ENCODE data around the gene KCNQ2.

The KCNQ2 gene

DNA sequence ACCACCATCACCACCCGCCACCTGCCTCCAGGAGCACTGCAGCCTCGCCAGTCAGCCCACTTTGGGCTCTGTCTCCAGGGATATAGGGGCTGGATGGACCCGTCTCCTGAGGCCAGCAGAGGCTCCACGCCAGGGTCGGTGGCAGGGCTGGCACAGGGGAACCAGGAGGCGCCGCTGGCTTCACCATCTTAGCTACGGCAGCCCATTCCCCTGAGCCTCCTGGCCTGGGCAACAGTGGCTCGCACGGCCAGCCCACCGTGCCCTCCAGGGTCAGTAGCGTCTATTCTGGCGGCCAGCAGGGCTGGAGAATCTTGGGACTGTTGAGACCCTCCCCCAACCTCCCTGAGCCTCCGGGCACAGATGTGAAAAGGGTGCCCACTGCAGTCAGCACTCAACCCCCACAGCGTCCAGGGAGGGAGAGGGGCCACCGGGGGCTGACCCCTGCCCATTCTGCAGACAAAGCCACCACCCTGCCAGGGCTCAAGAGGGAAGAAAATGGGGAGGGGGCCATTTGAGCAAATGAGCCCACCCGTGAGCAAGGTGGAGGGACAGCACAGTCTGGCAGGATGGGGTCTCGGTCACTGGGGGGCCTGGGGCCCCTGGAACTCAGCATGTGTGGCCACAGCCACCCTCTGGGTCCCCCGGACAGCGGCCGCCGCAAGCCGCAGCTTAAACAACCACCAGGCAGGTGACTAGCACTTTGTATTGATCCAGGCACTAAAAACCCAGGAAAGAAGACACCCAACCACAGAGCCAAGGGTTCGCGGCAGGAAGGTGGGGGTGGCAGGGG, 28.7 kb downstream of the KCNQ2 start:
- DNase-seq: no peak
- Histone ChIP-seq H3K27me3 (ENCODE audit: insufficient read depth, low read length, poor library complexity) (no peaks in the 10 kb centered on the region), H3K9ac (ENCODE audit: low read depth, low read length) (no peak overlapping the region), H3K36me3 (ENCODE audit: insufficient read depth, low read length) (no peaks in the 10 kb centered on the region), H3K4me2 (ENCODE audit: insufficient read depth, low read length) (no peak overlapping the region), H3K4me1 (ENCODE audit: insufficient read depth, low read length) (no peaks in the 10 kb centered on the region), H2AFZ (ENCODE audit: low read depth, low read length) (no peak overlapping the region), H3K79me2 (ENCODE audit: insufficient read depth, low read length) (no peaks in the 10 kb centered on the region), H3K4me3 (ENCODE audit: low read depth in 1 of 2, low read length in 2 of 2) (no peak overlapping the region; a peak in 1 of 4 replicates), H3K27ac (ENCODE audit: low read length) (no peak overlapping the region), H3K9me3 (ENCODE audit: insufficient read depth, low read length, severe bottlenecking) (peaks cover 7% of the 10 kb centered on the region), H4K20me1 (ENCODE audit: insufficient read depth, low read length) (no peaks in the 10 kb centered on the region; the same call in 1 of the 2 replicates)
- no peak for ATAC-seq (ENCODE audit: insufficient read depth, low read depth)
- TF ChIP-seq CTCF (IDR thresholded peaks at IDR 0.05; ENCODE audit: borderline replicate concordance, extremely low read depth, low read length, poor library complexity, severe bottlenecking): no peak
- no peak for TF ChIP-seq EZH2 (IDR thresholded peaks at IDR 0.05; ENCODE audit: borderline replicate concordance, low read depth, low read length, severe bottlenecking)

DNA sequence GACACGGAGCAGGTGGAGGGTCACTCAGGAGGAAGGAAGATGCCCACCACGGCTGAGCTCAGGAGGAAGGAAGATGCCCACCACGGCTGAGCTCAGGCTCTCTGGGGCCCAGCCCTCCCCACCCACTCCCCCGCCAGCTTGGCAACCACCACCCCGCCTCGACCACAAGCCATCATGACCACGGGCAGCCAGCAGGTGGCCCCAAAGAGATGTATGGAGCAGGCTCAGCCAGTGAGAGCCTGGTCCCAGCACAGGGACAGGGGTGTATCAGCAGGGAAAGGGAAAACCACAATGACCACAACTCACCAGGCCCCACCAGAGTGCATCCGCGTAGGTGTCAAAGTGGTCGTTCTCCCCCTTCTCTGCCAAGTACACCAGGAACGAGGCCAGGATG, 30.4 kb downstream of the KCNQ2 start:
- TF ChIP-seq CTCF (IDR thresholded peaks at IDR 0.05; ENCODE audit: borderline replicate concordance, extremely low read depth, low read length, poor library complexity, severe bottlenecking) (peak; percentile 57), EZH2 (IDR thresholded peaks at IDR 0.05; ENCODE audit: borderline replicate concordance, low read depth, low read length, severe bottlenecking) (no peak)
- Histone ChIP-seq H3K9ac (ENCODE audit: low read depth, low read length) (no peak overlapping the region), H4K20me1 (ENCODE audit: insufficient read depth, low read length) (no peaks in the 10 kb centered on the region), H3K4me1 (ENCODE audit: insufficient read depth, low read length) (no peaks in the 10 kb centered on the region), H3K4me2 (ENCODE audit: insufficient read depth, low read length) (no peak overlapping the region), H3K4me3 (ENCODE audit: low read depth in 1 of 2, low read length in 2 of 2) (no peak overlapping the region), H3K27ac (ENCODE audit: low read length) (no peak overlapping the region), H3K79me2 (ENCODE audit: insufficient read depth, low read length) (no peaks in the 10 kb centered on the region), H3K36me3 (ENCODE audit: insufficient read depth, low read length) (no peaks in the 10 kb centered on the region), H2AFZ (ENCODE audit: low read depth, low read length) (no peak overlapping the region), H3K27me3 (ENCODE audit: insufficient read depth, low read length, poor library complexity) (no peaks in the 10 kb centered on the region), H3K9me3 (ENCODE audit: insufficient read depth, low read length, severe bottlenecking) (peaks cover 7% of the 10 kb centered on the region)
- peak; percentile 81 for ATAC-seq (ENCODE audit: insufficient read depth, low read depth)
- peak; percentile 72 for DNase-seq

- Histone ChIP-seq H3K79me2 (ENCODE audit: insufficient read depth, low read length) (no peaks in the 10 kb centered on the region), H3K9me3 (ENCODE audit: insufficient read depth, low read length, severe bottlenecking) (peaks cover 7% of the 10 kb centered on the region), H4K20me1 (ENCODE audit: insufficient read depth, low read length) (no peaks in the 10 kb centered on the region), H3K36me3 (ENCODE audit: insufficient read depth, low read length) (no peaks in the 10 kb centered on the region), H3K27ac (ENCODE audit: low read length) (no peak overlapping the region), H2AFZ (ENCODE audit: low read depth, low read length) (no peak overlapping the region), H3K9ac (ENCODE audit: low read depth, low read length) (no peak overlapping the region), H3K4me3 (ENCODE audit: low read depth in 1 of 2, low read length in 2 of 2) (no peak overlapping the region), H3K4me2 (ENCODE audit: insufficient read depth, low read length) (no peak overlapping the region), H3K27me3 (ENCODE audit: insufficient read depth, low read length, poor library complexity) (no peaks in the 10 kb centered on the region), H3K4me1 (ENCODE audit: insufficient read depth, low read length) (no peaks in the 10 kb centered on the region)
- ATAC-seq (ENCODE audit: insufficient read depth, low read depth): 0 out of 3 replicates have a peak, but pooled peaks have one; percentile 21
- no peak for TF ChIP-seq CTCF (IDR thresholded peaks at IDR 0.05; ENCODE audit: borderline replicate concordance, extremely low read depth, low read length, poor library complexity, severe bottlenecking)
- no peak for TF ChIP-seq EZH2 (IDR thresholded peaks at IDR 0.05; ENCODE audit: borderline replicate concordance, low read depth, low read length, severe bottlenecking)
- DNase-seq: no peak
Observed at GRCh38 chr20:63441136-63442099, 31.0 kb downstream of the KCNQ2 start.

All from DND-41 (cell line).